K562 (cell line): ENCODE data around the gene RACK1. TPM values are rescaled to one million over a fixed set of nuclear protein-coding genes. Genes with fewer than 3 reads are reported as not detected.
A peak's percentile ranks its signal among the peaks of the same experiment; 100 is the strongest.

ENCODE experiments used
- ATF3 ChIP-seq, 2 experiments: fragments of 450-650 bp in 1 of 2; sonication (generic) in 1 of 2; formaldehyde crosslinking in 1 of 2; IDR thresholded peaks in 1 of 2; conservative IDR thresholded peaks in 1 of 2; 2 replicates each; pipeline versions ENCODE4 v1.6.1 to v1.8.1; 2016 to 2023; ENCODE audit warnings: mild to moderate bottlenecking in 2 of 2, moderate library complexity in 2 of 2, inconsistent platforms in 1 of 2, missing genetic modification reagents in 1 of 2
- CGGBP1 ChIP-seq: fragments of 250-450 bp; sonication (Bioruptor Pico); IDR thresholded peaks from 2 replicates; pipeline ENCODE4 v1.9.0; 2021; ENCODE audit warnings: mild to moderate bottlenecking
- CHAMP1 ChIP-seq: fragments of 450-650 bp; IDR thresholded peaks from 2 replicates; pipeline ENCODE4 v1.6.1; 2016; ENCODE audit warnings: mild to moderate bottlenecking
- ESRRB ChIP-seq: fragments of 250-450 bp; sonication (Bioruptor Pico); IDR thresholded peaks from 2 replicates; pipeline ENCODE4 v1.5.0; 2020; ENCODE audit warnings: mild to moderate bottlenecking, moderate library complexity, borderline replicate concordance
- ETV5 ChIP-seq: sonication (generic); formaldehyde crosslinking; IDR thresholded peaks from 2 replicates; pipeline ENCODE4 v1.4.0; 2020; ENCODE audit warnings: low read depth, mild to moderate bottlenecking, missing genetic modification reagents
- HCFC1 ChIP-seq: IDR thresholded peaks from 2 replicates; pipeline ENCODE4 v1.6.1; 2012; ENCODE audit warnings: low read depth, low read length, improper control_type of control experiment
- HDAC6 ChIP-seq: IDR thresholded peaks from 2 replicates; pipeline ENCODE4 v1.6.1; 2012; ENCODE audit warnings: low read depth, mild to moderate bottlenecking, control low read depth, inconsistent platforms, low read length, moderate library complexity
- HDAC8 ChIP-seq: fragments of 450-650 bp; IDR thresholded peaks from 2 replicates; pipeline ENCODE4 v1.6.1; 2016; ENCODE audit warnings: mild to moderate bottlenecking, missing genetic modification characterization, moderate library complexity, missing compliant biosample characterization
- JUNB ChIP-seq: fragments of 450-650 bp; formaldehyde crosslinking; conservative IDR thresholded peaks from 2 replicates; pipeline ENCODE4 v1.4.0; 2020; ENCODE audit warnings: mild to moderate bottlenecking
- KLF1 ChIP-seq: fragments of 450-650 bp; IDR thresholded peaks from 2 replicates; pipeline ENCODE4 v1.6.1; 2016; ENCODE audit warnings: missing genetic modification characterization, missing compliant biosample characterization
- LARP7 ChIP-seq: fragments of 450-650 bp; IDR thresholded peaks from 2 replicates; pipeline ENCODE4 v1.6.1; 2016
- MAFF ChIP-seq: IDR thresholded peaks from 2 replicates; pipeline ENCODE4 v1.6.1; 2012; ENCODE audit warnings: low read length, improper control_type of control experiment
- MCM5 ChIP-seq: fragments of 450-650 bp; IDR thresholded peaks from 2 replicates; pipeline ENCODE4 v1.6.1; 2016; ENCODE audit warnings: low read depth
- NR1H2 ChIP-seq: sonication (generic); formaldehyde crosslinking; IDR thresholded peaks from 2 replicates; pipeline ENCODE4 v1.4.0; 2020; ENCODE audit warnings: mild to moderate bottlenecking, missing genetic modification reagents
- POLR2AphosphoS5 ChIP-seq: IDR thresholded peaks from 2 replicates; pipeline ENCODE4 v1.6.1; 2011; ENCODE audit warnings: mild to moderate bottlenecking, low read depth, low read length, moderate library complexity; ENCODE audit not compliant: control insufficient read depth, insufficient read depth
- RAD51 ChIP-seq: fragments of 450-650 bp; IDR thresholded peaks from 2 replicates; pipeline ENCODE4 v1.7.1; 2016; ENCODE audit warnings: low read depth, mild to moderate bottlenecking, borderline replicate concordance
- SMARCA4 ChIP-seq: fragments of 450-650 bp; IDR thresholded peaks from 2 replicates; pipeline ENCODE4 v1.6.1; 2016
- SRSF7 ChIP-seq: fragments of 200-400 bp; formaldehyde crosslinking; optimal IDR thresholded peaks from 2 replicates; pipeline ENCODE3; 2017; ENCODE audit warnings: mild to moderate bottlenecking, low read depth, low read length
- USF1 ChIP-seq: sonication (generic); formaldehyde crosslinking; IDR thresholded peaks from 2 replicates; pipeline ENCODE4 v1.9.0; 2022; ENCODE audit warnings: mild to moderate bottlenecking, missing genetic modification reagents
- ZKSCAN1 ChIP-seq: fragments of 150-350 bp; IDR thresholded peaks from 2 replicates; pipeline ENCODE4 v1.6.1; 2016; ENCODE audit warnings: low read depth, low read length
- ZNF232 ChIP-seq: sonication (generic); formaldehyde crosslinking; IDR thresholded peaks from 2 replicates; pipeline ENCODE4 v1.8.0; 2022; ENCODE audit warnings: mild to moderate bottlenecking, missing genetic modification reagents
- ZNF311 ChIP-seq: fragments of 250-450 bp; sonication (Bioruptor Pico); IDR thresholded peaks from 2 replicates; pipeline ENCODE4 v1.4.0; 2020; ENCODE audit warnings: mild to moderate bottlenecking, moderate library complexity
- ZNF408 ChIP-seq: fragments of 250-450 bp; sonication (Bioruptor Pico); IDR thresholded peaks from 2 replicates; pipeline ENCODE4 v1.4.0; 2020; ENCODE audit warnings: low read depth, mild to moderate bottlenecking, moderate library complexity
- polyA plus RNA-seq, 8 experiments: library from polyadenylated mRNA; depleted of rRNA in 4 of 8; stranded (reverse) in 5 of 8; unstranded in 3 of 8; fragments of >200 nt; fragmentation: Nextera tagmentation in 2 of 8; fragmentation: Illumina TruSeq in 1 of 8; extraction: Ambion mirVana in 2 of 8; extraction: Trizol in 1 of 8; gene quantifications; 2 replicates each; pipeline versions ENCODE4 v1.2.1 to v1.2.3, GENCODE V29; 2011 to 2014; ENCODE audit warnings: inconsistent platforms in 1 of 8, missing spikeins in 1 of 8
- total RNA-seq, 7 experiments: library from RNA; depleted of rRNA in 6 of 7; stranded (reverse); fragments of >200 nt in 6 of 7; fragmentation: Illumina TruSeq in 2 of 7; extraction: Trizol in 2 of 7; gene quantifications; 2 replicates each; pipeline versions ENCODE4 v1.2.1 to v1.2.3, GENCODE V29; 2011 to 2021; ENCODE audit warnings: low replicate concordance in 1 of 7
- TF ChIP-seq, protein P1 (sequence below): sonication (generic); formaldehyde crosslinking; IDR thresholded peaks from 2 replicates; pipeline ENCODE4 v1.8.0; 2023; ENCODE audit warnings: mild to moderate bottlenecking, missing genetic modification reagents

The RACK1 gene
- total and polyA plus RNA-seq, 9 of the 15 experiments (the other 6 are each of a cell fraction or from before 2014, with no cell fraction given), result 2,303 to 5,311 (median 3,833) TPM

DNA sequence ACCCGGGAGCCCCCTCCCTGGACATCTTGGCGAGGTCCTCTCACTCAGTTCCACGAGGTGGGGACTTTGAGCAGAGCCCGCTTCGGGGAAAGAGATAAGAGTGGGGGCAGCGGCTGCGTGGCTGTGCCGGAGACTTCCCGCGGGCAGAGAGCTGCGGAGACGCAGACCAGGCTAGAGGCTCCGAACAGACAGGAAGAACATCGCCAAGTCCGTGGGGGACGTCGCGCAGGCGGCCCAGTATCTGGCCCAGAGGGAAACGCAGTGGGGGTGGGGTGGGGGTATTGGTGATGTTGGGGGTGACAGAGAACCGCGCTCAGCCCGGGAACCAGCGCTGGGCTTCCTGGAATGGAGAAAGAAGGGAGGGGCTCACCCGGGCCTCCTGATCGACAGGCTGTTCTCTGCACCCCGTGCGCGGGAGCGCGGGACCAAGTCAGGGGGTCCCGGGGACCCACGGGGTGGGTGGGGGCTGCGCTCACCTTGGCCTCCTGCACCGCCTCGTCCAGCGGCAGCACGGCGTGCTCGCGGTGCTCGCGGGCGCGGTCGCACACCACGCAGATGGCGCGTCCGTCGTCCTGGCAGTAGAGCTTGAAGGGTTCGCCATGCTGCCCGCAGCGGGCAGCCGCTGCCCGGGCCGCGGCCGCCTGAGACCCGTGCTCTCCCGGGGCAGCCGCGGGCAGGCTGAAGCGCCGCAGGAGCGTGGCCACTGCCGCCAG, 39.4 kb downstream of the RACK1 start (continued):
- TF ChIP-seq KLF1 (tag), result no peak
- no peak for TF ChIP-seq NR1H2
- TF ChIP-seq ZNF232, result no peak; the same call in 1 of the 2 replicates
- no peak for TF ChIP-seq HDAC6
- TF ChIP-seq ZNF311 (CRISPR knock-in tag), result no peak
- TF ChIP-seq MCM5, result no peak
- TF ChIP-seq ETV5, result no peak
- no peak for TF ChIP-seq USF1
- TF ChIP-seq SRSF7, result no peak
- no peak for TF ChIP-seq POLR2AphosphoS5
- no peak for TF ChIP-seq CGGBP1 (CRISPR knock-in tag)
- TF ChIP-seq LARP7, result no peak
- TF ChIP-seq ZKSCAN1, result no peak
- TF ChIP-seq JUNB (CRISPR knock-in tag), result no peak
- no peak for TF ChIP-seq HDAC8 (tag)
- TF ChIP-seq ZNF408, result no peak
- no peak for TF ChIP-seq ESRRB (CRISPR knock-in tag)
- no peak for TF ChIP-seq HCFC1
- TF ChIP-seq, protein P1, sequence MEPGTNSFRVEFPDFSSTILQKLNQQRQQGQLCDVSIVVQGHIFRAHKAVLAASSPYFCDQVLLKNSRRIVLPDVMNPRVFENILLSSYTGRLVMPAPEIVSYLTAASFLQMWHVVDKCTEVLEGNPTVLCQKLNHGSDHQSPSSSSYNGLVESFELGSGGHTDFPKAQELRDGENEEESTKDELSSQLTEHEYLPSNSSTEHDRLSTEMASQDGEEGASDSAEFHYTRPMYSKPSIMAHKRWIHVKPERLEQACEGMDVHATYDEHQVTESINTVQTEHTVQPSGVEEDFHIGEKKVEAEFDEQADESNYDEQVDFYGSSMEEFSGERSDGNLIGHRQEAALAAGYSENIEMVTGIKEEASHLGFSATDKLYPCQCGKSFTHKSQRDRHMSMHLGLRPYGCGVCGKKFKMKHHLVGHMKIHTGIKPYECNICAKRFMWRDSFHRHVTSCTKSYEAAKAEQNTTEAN (CRISPR knock-in tag), result no peak
- TF ChIP-seq MAFF, result no peak
- peak; percentile 51 for TF ChIP-seq SMARCA4
- no peak for TF ChIP-seq ATF3 (IDR thresholded peaks at IDR 0.05)
- TF ChIP-seq ATF3 (CRISPR knock-in tag; conservative IDR thresholded peaks at IDR 0.05), result no peak
- TF ChIP-seq CHAMP1, result no peak
- no peak for TF ChIP-seq RAD51
